HepG2 (cell line): ENCODE results near the gene RELL1. TPM values are rescaled to one million over a fixed set of nuclear protein-coding genes. Genes with fewer than 3 reads are reported as not detected.

Source experiments
- CBX1 ChIP-seq: IDR thresholded peaks from one replicate; pipeline ENCODE4 v1.6.1; 2016; ENCODE audit warnings: antibody characterized with exemption, low read depth
- CEBPZ ChIP-seq: IDR thresholded peaks from 2 replicates; pipeline ENCODE4 v1.6.1; 2012; ENCODE audit warnings: low read length, improper control_type of control experiment
- HHEX ChIP-seq: IDR thresholded peaks from 2 replicates; pipeline ENCODE4 v1.6.1; 2016; ENCODE audit warnings: control low read depth
- KDM4B ChIP-seq: sonication (generic); formaldehyde crosslinking; IDR thresholded peaks from 2 replicates; pipeline ENCODE4 v1.4.0; 2020; ENCODE audit warnings: missing genetic modification reagents
- MAFK ChIP-seq, 2 experiments: IDR thresholded peaks in 1 of 2; conservative IDR thresholded peaks in 1 of 2; 2 replicates each; pipeline ENCODE4 v1.6.1; 2011; ENCODE audit warnings: improper control_type of control experiment in 2 of 2, low read length in 2 of 2
- MED1 ChIP-seq: sonication (generic); formaldehyde crosslinking; IDR thresholded peaks from 2 replicates; pipeline ENCODE4 v1.4.0; 2020; ENCODE audit warnings: missing genetic modification reagents
- MIER3 ChIP-seq: IDR thresholded peaks from 2 replicates; pipeline ENCODE4 v1.6.1; 2016; ENCODE audit warnings: missing compliant biosample characterization, borderline replicate concordance
- MTA1 ChIP-seq: sonication (generic); formaldehyde crosslinking; IDR thresholded peaks from 2 replicates; pipeline ENCODE4 v1.4.0; 2020; ENCODE audit warnings: missing genetic modification reagents, mild to moderate bottlenecking, borderline replicate concordance
- MXI1 ChIP-seq: IDR thresholded peaks from 3 replicates; pipeline ENCODE4 v1.6.1; 2012; ENCODE audit warnings: low read depth, low read length, inconsistent platforms, borderline replicate concordance
- NCOA1 ChIP-seq: sonication (generic); formaldehyde crosslinking; IDR thresholded peaks from 2 replicates; pipeline ENCODE4 v1.9.0; 2021; ENCODE audit warnings: missing genetic modification reagents
- NCOA2 ChIP-seq: sonication (generic); formaldehyde crosslinking; IDR thresholded peaks from 2 replicates; pipeline ENCODE4 v1.8.0; 2022; ENCODE audit warnings: inconsistent platforms
- RXRB ChIP-seq: IDR thresholded peaks from 2 replicates; pipeline ENCODE4 v1.6.1; 2016; ENCODE audit warnings: borderline replicate concordance, missing genetic modification reagents, missing compliant biosample characterization
- TCF12 ChIP-seq, 2 experiments: fragments of 450-650 bp in 1 of 2; sonication (generic) in 1 of 2; formaldehyde crosslinking in 1 of 2; IDR thresholded peaks; 2 replicates each; pipeline versions ENCODE4 v1.6.1 to v1.8.0; 2017 to 2022; ENCODE audit warnings: antibody characterized with exemption in 1 of 2, mild to moderate bottlenecking in 1 of 2, missing genetic modification reagents in 1 of 2, moderate library complexity in 1 of 2
- TSC22D2 ChIP-seq: sonication (generic); formaldehyde crosslinking; IDR thresholded peaks from 2 replicates; pipeline ENCODE4 v1.5.1; 2020; ENCODE audit warnings: missing genetic modification reagents, mild to moderate bottlenecking, borderline replicate concordance
- ZBTB37 ChIP-seq: sonication (generic); formaldehyde crosslinking; IDR thresholded peaks from 2 replicates; pipeline ENCODE4 v1.4.0; 2020; ENCODE audit warnings: mild to moderate bottlenecking, missing genetic modification reagents
- ZNF101 ChIP-seq: sonication (generic); formaldehyde crosslinking; IDR thresholded peaks from 2 replicates; pipeline ENCODE4 v1.4.0; 2020; ENCODE audit warnings: mild to moderate bottlenecking, low read depth, missing genetic modification reagents, borderline replicate concordance
- ZNF256 ChIP-seq: sonication (generic); formaldehyde crosslinking; conservative IDR thresholded peaks from 2 replicates; pipeline ENCODE4 v1.4.0; 2020; ENCODE audit warnings: missing genetic modification reagents
- ZNF292 ChIP-seq: sonication (generic); formaldehyde crosslinking; IDR thresholded peaks from 2 replicates; pipeline ENCODE4 v1.8.1; 2022; ENCODE audit warnings: mild to moderate bottlenecking, low read depth, missing genetic modification reagents, borderline replicate concordance
- ZNF33A ChIP-seq: sonication (generic); formaldehyde crosslinking; IDR thresholded peaks from 2 replicates; pipeline ENCODE4 v1.5.1; 2020; ENCODE audit warnings: missing genetic modification reagents, mild to moderate bottlenecking, moderate library complexity, borderline replicate concordance
- ZNF574 ChIP-seq: sonication (generic); formaldehyde crosslinking; IDR thresholded peaks from 2 replicates; pipeline ENCODE4 v1.4.0; 2020; ENCODE audit warnings: missing genetic modification reagents
- polyA plus RNA-seq, 8 experiments: library from polyadenylated mRNA; depleted of rRNA in 3 of 8; stranded (reverse) in 7 of 8; unstranded in 1 of 8; fragments of >200 nt; fragmentation: Illumina TruSeq in 4 of 8; extraction: Trizol in 4 of 8; gene quantifications; 2 replicates each; pipeline versions ENCODE4 v1.2.1 to v1.2.3, GENCODE V29; 2011 to 2016; ENCODE audit warnings: low read depth in 4 of 8, missing spikeins in 1 of 8, mixed read lengths in 1 of 8; ENCODE audit not compliant: insufficient read depth in 1 of 8
- total RNA-seq, 5 experiments: library from RNA; depleted of rRNA; stranded (reverse); fragments of >200 nt; fragmentation: Illumina TruSeq; extraction: Trizol; gene quantifications; 2 replicates each; pipeline ENCODE4 v1.2.3, GENCODE V29; 2016; ENCODE audit warnings: low read depth in 1 of 5
- TF ChIP-seq, protein P1 (sequence below): sonication (generic); formaldehyde crosslinking; IDR thresholded peaks from 2 replicates; pipeline ENCODE4 v1.4.0; 2020; ENCODE audit warnings: missing genetic modification reagents

RELL1 gene
- total and polyA plus RNA-seq, 2 of the 13 experiments (the other 11 are each of a cell fraction or from before 2014, with no cell fraction given), result 8.4 to 58.4 TPM

DNA sequence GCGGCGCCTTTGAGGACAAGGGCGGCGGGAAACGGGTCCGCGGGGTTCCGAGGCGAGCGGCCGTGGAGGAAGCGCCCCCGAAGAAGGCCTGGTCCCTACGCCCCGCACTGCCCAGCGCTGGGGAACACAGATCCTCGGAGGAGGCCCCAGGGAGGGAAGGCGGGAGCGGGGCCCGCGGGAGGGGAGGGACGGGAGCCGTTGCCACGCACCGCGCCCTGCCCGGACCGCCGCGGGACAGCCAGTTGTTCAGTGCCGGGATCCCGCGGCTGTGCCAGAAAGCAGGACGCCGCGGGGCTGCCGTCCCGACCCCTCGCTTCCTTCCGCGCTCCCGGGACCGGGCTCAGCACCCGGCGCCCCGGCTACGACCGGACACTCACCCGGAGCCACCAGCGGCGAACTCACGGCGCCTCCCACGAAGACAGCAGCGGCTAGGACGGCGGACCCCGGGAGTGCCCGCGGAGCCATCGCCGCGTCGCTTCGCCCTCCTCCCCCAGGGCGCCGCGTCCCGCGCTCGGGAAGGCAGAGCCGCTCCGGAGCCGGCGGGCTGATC is 278 bp downstream of the RELL1 start (continued):
- TF ChIP-seq, protein P1, sequence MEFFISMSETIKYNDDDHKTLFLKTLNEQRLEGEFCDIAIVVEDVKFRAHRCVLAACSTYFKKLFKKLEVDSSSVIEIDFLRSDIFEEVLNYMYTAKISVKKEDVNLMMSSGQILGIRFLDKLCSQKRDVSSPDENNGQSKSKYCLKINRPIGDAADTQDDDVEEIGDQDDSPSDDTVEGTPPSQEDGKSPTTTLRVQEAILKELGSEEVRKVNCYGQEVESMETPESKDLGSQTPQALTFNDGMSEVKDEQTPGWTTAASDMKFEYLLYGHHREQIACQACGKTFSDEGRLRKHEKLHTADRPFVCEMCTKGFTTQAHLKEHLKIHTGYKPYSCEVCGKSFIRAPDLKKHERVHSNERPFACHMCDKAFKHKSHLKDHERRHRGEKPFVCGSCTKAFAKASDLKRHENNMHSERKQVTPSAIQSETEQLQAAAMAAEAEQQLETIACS (CRISPR knock-in tag), result no peak
- peak; percentile 13; the same call in 1 of the 2 replicates for TF ChIP-seq NCOA2
- no peak for TF ChIP-seq ZNF101 (CRISPR knock-in tag)
- no peak for TF ChIP-seq TCF12 (IDR thresholded peaks at IDR 0.05)
- peak; percentile 84 for TF ChIP-seq TCF12 (CRISPR knock-in tag; IDR thresholded peaks at IDR 0.05)
- TF ChIP-seq CEBPZ, result no peak
- TF ChIP-seq MAFK (conservative IDR thresholded peaks at IDR 0.05 in 1 of 2, IDR thresholded peaks at IDR 0.05 in 1 of 2; ENCODE audit: low read length in 2 of 2), result no peak
- TF ChIP-seq HHEX (CRISPR knock-in tag), result no peak
- peak; percentile 51; the same call in 1 of the 2 replicates for TF ChIP-seq MED1 (CRISPR knock-in tag)
- TF ChIP-seq ZNF33A (CRISPR knock-in tag), result no peak
- TF ChIP-seq ZNF256 (CRISPR knock-in tag), result no peak
- TF ChIP-seq TSC22D2 (CRISPR knock-in tag), result peak; percentile 44; the same call in 1 of the 2 replicates
- no peak for TF ChIP-seq KDM4B (CRISPR knock-in tag)
- TF ChIP-seq MXI1, result no peak
- no peak for TF ChIP-seq RXRB (CRISPR knock-in tag)
- TF ChIP-seq ZNF574 (CRISPR knock-in tag), result peak; percentile 17; the same call in 1 of the 2 replicates
- TF ChIP-seq ZNF292 (CRISPR knock-in tag), result no peak
- TF ChIP-seq CBX1, result no peak
- TF ChIP-seq ZBTB37 (CRISPR knock-in tag), result no peak
- TF ChIP-seq MIER3 (CRISPR knock-in tag), result no peak
- no peak for TF ChIP-seq NCOA1 (CRISPR knock-in tag)
- no peak for TF ChIP-seq MTA1 (CRISPR knock-in tag)
